HepG2 (cell line): ENCODE measurements around the gene LTA. TPM values are rescaled to one million over a fixed set of nuclear protein-coding genes. Genes with fewer than 3 reads are reported as not detected.
A peak's percentile ranks its signal among the peaks of the same experiment; 100 is the strongest.

Experiments used
- ATAD3A ChIP-seq: sonication (generic); formaldehyde crosslinking; IDR thresholded peaks from 2 replicates; pipeline ENCODE4 v1.4.0; 2020; ENCODE audit warnings: missing genetic modification reagents
- DBP ChIP-seq: sonication (generic); formaldehyde crosslinking; IDR thresholded peaks from 2 replicates; pipeline ENCODE4 v1.4.0; 2020; ENCODE audit warnings: missing genetic modification reagents; ENCODE audit errors: not compliant biosample characterization
- DMAP1 ChIP-seq: IDR thresholded peaks from 2 replicates; pipeline ENCODE4 v1.6.1; 2016
- EHMT2 ChIP-seq: fragments of 200-600 bp; sonication (generic); IDR thresholded peaks from 2 replicates; pipeline ENCODE4 v1.7.0; 2017; ENCODE audit warnings: antibody characterized with exemption, low read depth, low read length, borderline replicate concordance
- GABPB1 ChIP-seq: IDR thresholded peaks from 2 replicates; pipeline ENCODE4 v1.6.1; 2016; ENCODE audit warnings: mild to moderate bottlenecking, missing genetic modification reagents, moderate library complexity, missing compliant biosample characterization
- GMEB1 ChIP-seq: sonication (generic); formaldehyde crosslinking; IDR thresholded peaks from 2 replicates; pipeline ENCODE4 v1.5.1; 2020; ENCODE audit warnings: missing genetic modification reagents, mild to moderate bottlenecking, borderline replicate concordance
- HNRNPL ChIP-seq: fragments of 200-400 bp; formaldehyde crosslinking; IDR thresholded peaks from 2 replicates; pipeline ENCODE4 v1.6.1; 2017; ENCODE audit warnings: mild to moderate bottlenecking, low read depth, low read length
- KDM2A ChIP-seq: sonication (generic); formaldehyde crosslinking; IDR thresholded peaks from 2 replicates; pipeline ENCODE4 v1.4.0; 2020; ENCODE audit warnings: low read depth, missing genetic modification reagents, borderline replicate concordance
- MAX ChIP-seq: IDR thresholded peaks from 2 replicates; pipeline ENCODE4 v1.6.1; 2012; ENCODE audit warnings: inconsistent platforms
- NR3C1 ChIP-seq: sonication (generic); formaldehyde crosslinking; IDR thresholded peaks from 2 replicates; pipeline ENCODE4 v1.4.0; 2020; ENCODE audit warnings: missing genetic modification reagents
- PCBP1 ChIP-seq: fragments of 200-400 bp; formaldehyde crosslinking; IDR thresholded peaks from 2 replicates; pipeline ENCODE4 v1.6.1; 2017; ENCODE audit warnings: mild to moderate bottlenecking, low read depth, low read length, borderline replicate concordance
- RARA ChIP-seq: IDR thresholded peaks from 2 replicates; pipeline ENCODE4 v1.6.1; 2016; ENCODE audit warnings: missing genetic modification reagents, missing compliant biosample characterization
- RNF219 ChIP-seq: sonication (generic); formaldehyde crosslinking; IDR thresholded peaks from 2 replicates; pipeline ENCODE4 v1.5.0; 2020; ENCODE audit warnings: mild to moderate bottlenecking, missing genetic modification reagents
- SP2 ChIP-seq: sonication (generic); formaldehyde crosslinking; IDR thresholded peaks from 2 replicates; pipeline ENCODE4 v1.5.1; 2020; ENCODE audit warnings: mild to moderate bottlenecking, missing genetic modification reagents
- TEAD2 ChIP-seq: sonication (generic); formaldehyde crosslinking; IDR thresholded peaks from 2 replicates; pipeline ENCODE4 v1.9.0; 2021; ENCODE audit warnings: missing genetic modification reagents
- THAP7 ChIP-seq: sonication (generic); formaldehyde crosslinking; IDR thresholded peaks from 2 replicates; pipeline ENCODE4 v1.8.1; 2023; ENCODE audit warnings: mild to moderate bottlenecking, missing genetic modification reagents
- ZNF224 ChIP-seq: sonication (generic); formaldehyde crosslinking; IDR thresholded peaks from 2 replicates; pipeline ENCODE4 v1.5.0; 2020; ENCODE audit warnings: mild to moderate bottlenecking, missing genetic modification reagents
- ZNF235 ChIP-seq: sonication (generic); formaldehyde crosslinking; IDR thresholded peaks from 2 replicates; pipeline ENCODE4 v1.8.1; 2023; ENCODE audit warnings: mild to moderate bottlenecking, missing genetic modification reagents, borderline replicate concordance
- ZNF260 ChIP-seq: sonication (generic); formaldehyde crosslinking; IDR thresholded peaks from 2 replicates; pipeline ENCODE4 v1.4.0; 2020; ENCODE audit warnings: missing genetic modification reagents, low read depth, mild to moderate bottlenecking, borderline replicate concordance
- ZNF343 ChIP-seq: sonication (generic); formaldehyde crosslinking; IDR thresholded peaks from 2 replicates; pipeline ENCODE4 v1.4.0; 2020; ENCODE audit warnings: mild to moderate bottlenecking, missing genetic modification reagents
- ZNF770 ChIP-seq: sonication (generic); formaldehyde crosslinking; IDR thresholded peaks from 2 replicates; pipeline ENCODE4 v1.5.0; 2020; ENCODE audit warnings: mild to moderate bottlenecking, missing genetic modification reagents
- ZNF773 ChIP-seq: sonication (generic); formaldehyde crosslinking; IDR thresholded peaks from 2 replicates; pipeline ENCODE4 v1.4.0; 2020; ENCODE audit warnings: missing genetic modification reagents, borderline replicate concordance
- polyA plus RNA-seq, 8 experiments: library from polyadenylated mRNA; depleted of rRNA in 3 of 8; stranded (reverse) in 7 of 8; unstranded in 1 of 8; fragments of >200 nt; fragmentation: Illumina TruSeq in 4 of 8; extraction: Trizol in 4 of 8; gene quantifications; 2 replicates each; pipeline versions ENCODE4 v1.2.1 to v1.2.3, GENCODE V29; 2011 to 2016; ENCODE audit warnings: low read depth in 4 of 8, missing spikeins in 1 of 8, mixed read lengths in 1 of 8; ENCODE audit not compliant: insufficient read depth in 1 of 8
- total RNA-seq, 5 experiments: library from RNA; depleted of rRNA; stranded (reverse); fragments of >200 nt; fragmentation: Illumina TruSeq; extraction: Trizol; gene quantifications; 2 replicates each; pipeline ENCODE4 v1.2.3, GENCODE V29; 2016; ENCODE audit warnings: low read depth in 1 of 5

LTA gene
- total and polyA plus RNA-seq, 2 of the 13 experiments (the other 11 are each of a cell fraction or from before 2014, with no cell fraction given), result 0.09 TPM; not detected in 1

- peak; percentile 23; the same call in 1 of the 2 replicates for TF ChIP-seq GMEB1 (CRISPR knock-in tag)
- TF ChIP-seq ZNF343 (CRISPR knock-in tag), result no peak; the same call in 1 of the 2 replicates
- 0 out of 2 replicates have a peak, but pooled peaks have one; percentile 44 for TF ChIP-seq HNRNPL
- TF ChIP-seq THAP7 (CRISPR knock-in tag), result 0 out of 2 replicates have a peak, but pooled peaks have one; percentile 7
- peak; percentile 77 for TF ChIP-seq GABPB1 (CRISPR knock-in tag)
- peak; percentile 64; the same call in 1 of the 2 replicates for TF ChIP-seq DMAP1 (CRISPR knock-in tag)
- no peak for TF ChIP-seq SP2 (CRISPR knock-in tag)
- TF ChIP-seq TEAD2 (CRISPR knock-in tag), result peak; percentile 71; the same call in 1 of the 2 replicates
- no peak; the same call in 1 of the 2 replicates for TF ChIP-seq ZNF260 (CRISPR knock-in tag)
- no peak; the same call in 1 of the 2 replicates for TF ChIP-seq ZNF235
- peak; percentile 94 for TF ChIP-seq KDM2A (CRISPR knock-in tag)
- TF ChIP-seq DBP (CRISPR knock-in tag), result no peak
- TF ChIP-seq NR3C1, result no peak
- no peak for TF ChIP-seq EHMT2
- TF ChIP-seq RARA, result 0 out of 2 replicates have a peak, but pooled peaks have one; percentile 20
- no peak for TF ChIP-seq ATAD3A (CRISPR knock-in tag)
- 0 out of 2 replicates have a peak, but pooled peaks have one; percentile 30 for TF ChIP-seq PCBP1
- peak; percentile 91 for TF ChIP-seq ZNF770
- peak; percentile 70 for TF ChIP-seq MAX
- TF ChIP-seq RNF219 (CRISPR knock-in tag), result no peak
- peak; percentile 28; the same call in 1 of the 2 replicates for TF ChIP-seq ZNF224
- TF ChIP-seq ZNF773, result peak; percentile 57; the same call in 1 of the 2 replicates
Observed at GRCh38 chr6:31580807-31581433, 8.8 kb downstream of the LTA start (continued).
